NCI-H446 (cell line): ENCODE results near the gene SLC7A5.
"Not testable (repeated sequence)": the region's sequence is repeated elsewhere in the genome, so short reads cannot be mapped to it uniquely, and the experiment has no call there.

Experiments
- DNase-seq, 2 experiments: peaks; one replicate each; lab custom pipeline; 2025; lab: John Stamatoyannopoulos, UW

Gene SLC7A5

DNA sequence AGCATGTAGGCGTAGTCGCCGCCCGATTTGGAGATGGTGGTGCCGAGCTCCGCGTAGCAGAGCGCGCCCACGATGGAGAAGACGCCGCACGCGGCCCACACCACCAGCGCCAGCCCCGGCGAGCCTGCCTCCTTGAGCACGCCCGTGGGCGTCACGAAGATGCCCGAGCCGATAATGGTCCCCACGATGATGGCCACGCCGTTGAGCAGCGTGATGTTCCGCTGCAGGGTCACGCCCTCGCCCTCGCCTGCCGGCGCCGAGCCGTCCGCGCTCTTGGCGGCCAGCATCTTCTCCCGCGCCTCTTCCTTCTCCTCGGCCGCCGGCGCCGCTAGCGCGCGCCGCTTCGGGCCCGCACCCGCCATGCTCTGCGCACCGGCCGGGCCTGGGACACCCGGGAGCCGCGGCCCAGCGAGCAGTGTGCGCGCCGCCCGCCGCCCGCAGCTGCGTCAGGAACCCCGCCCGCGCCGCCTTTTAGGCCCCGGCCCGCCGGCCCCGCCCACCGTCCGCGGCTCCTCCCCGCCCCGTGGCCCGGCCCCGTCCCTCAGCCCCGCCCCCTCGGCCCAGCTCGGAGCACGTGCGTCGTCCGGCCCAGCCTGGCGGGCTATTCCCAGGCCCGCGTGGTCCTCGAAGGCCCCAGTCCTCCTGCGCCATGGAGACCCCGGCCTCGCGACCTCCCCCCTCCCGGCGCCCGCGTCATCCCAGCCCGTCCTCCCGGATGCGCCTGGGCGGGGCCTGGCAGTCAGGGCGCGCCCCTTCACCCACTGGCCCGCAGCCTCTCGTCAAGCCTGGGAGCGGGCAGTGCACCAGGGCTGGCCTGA lies at the start of gene SLC7A5:
Gene SLC7A5, minus strand, starts transcription at position 447 of the 818 bp plus-strand sequence. Its CDS starts 85 bp downstream, at position 362.
- DNase-seq: peak in 1 of 2 experiments; percentile 66

DNA sequence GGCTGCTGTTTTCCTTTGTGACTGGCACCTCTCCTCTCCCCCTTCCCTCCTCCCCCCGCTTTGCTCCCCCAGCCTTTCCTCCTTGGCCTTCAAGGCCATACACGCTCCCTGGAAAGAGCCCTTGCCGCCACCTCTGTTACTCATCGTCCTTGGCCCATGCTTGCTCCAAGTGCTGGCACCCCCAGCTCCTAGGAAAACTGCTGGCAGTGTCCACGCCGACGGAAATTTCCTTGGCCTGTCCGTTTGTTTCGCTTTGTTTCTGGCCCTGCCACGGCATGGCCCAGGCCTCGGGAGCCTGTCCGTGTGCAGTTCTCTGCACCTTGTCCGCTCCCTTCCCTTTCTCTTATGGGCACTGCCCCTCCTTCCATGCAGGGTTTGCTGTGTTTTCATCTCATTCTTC lies 49.0 kb upstream of the SLC7A5 start:
- no peak for DNase-seq

DNA sequence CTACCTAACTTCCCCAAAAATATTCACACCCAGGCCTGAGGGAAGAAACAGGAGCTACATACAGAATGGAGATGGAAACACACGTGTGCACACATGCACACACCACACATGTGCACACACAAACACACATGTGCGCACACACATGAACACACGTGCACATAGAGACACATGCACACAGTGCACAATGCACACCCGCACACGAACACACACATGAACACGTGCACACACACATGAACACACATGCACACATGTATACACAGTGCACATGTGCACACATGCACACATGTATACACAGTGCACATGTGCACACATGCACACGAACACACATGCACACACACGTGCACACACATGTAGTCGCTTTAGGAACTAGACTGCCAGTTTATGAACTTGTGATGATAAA lies 48.2 kb upstream of the SLC7A5 start:
- no peak for DNase-seq

DNA sequence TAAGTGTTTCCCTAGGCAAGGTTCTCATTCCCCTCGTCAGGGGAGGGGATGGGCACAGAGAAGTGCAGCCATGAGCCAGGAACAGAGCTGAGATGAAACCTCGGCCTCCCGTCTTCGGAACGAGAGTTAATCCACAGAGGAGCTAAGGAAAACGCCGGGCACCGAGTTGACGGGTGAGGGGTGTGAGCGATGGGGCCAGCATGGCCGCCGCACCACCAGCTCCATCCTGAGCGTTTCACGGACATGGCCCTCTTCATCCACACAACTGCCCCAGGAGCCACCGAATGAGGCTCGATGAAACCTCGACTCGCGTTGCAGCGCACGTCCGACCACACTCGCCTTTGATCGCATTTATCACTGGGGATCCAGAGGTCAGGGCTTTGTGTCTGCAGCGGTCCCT lies 45.5 kb upstream of the SLC7A5 start:
- no peak for DNase-seq

DNA sequence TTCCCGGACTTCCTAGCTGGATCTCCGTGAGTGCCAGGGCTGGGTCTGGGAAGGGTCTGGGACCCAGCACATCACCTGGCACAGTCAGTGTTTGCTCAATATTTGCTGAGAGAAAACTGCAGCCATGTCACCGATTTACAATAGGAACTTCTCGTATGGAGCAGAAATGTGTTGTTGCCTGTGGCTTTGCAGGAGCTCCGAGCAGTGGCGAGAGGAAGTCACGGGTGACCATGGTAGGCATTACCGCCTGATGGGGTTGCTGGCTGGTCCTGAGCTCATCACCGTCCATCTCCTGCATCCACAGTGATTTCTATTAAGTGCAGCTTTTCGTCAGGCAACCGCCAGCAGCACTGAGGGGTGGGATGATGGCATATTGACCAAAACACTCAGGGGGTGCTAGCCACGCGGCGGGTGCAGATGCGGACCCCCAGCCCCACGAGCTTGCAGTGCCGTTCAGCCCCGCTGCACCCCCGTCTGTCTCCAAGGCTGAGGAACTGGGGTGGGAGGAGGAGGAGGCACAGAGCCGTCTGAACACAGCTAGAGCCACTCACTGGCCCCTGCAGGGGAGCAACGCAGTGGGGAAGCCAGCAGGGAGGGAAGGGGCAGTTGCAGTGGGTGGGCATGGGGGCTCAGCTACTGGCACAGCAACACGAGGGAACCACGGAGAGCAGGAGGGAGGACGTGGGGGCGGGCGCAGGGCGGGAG lies 44.9 kb upstream of the SLC7A5 start:
- DNase-seq: not testable (repeated sequence)

DNA sequence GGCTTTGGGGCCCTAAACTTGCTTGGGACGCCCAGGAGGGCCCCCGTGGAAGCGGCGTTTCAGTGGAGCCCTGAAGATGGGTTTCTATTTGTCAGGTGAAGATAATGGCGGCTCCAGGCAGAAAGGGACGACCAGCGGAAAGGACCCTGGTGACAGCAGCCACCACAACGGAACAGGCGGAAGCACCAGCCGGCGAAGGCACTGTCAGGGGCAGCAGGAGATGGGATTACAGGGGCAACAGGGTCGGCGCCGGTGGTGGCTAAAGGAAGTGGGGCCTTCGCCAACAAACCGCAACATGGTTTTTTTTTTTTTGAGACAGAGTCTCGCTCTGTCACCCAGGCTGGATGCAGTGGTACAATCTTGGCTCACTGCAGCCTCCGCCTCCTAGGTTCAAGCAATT lies 43.4 kb upstream of the SLC7A5 start:
- DNase-seq: not testable (repeated sequence)

DNA sequence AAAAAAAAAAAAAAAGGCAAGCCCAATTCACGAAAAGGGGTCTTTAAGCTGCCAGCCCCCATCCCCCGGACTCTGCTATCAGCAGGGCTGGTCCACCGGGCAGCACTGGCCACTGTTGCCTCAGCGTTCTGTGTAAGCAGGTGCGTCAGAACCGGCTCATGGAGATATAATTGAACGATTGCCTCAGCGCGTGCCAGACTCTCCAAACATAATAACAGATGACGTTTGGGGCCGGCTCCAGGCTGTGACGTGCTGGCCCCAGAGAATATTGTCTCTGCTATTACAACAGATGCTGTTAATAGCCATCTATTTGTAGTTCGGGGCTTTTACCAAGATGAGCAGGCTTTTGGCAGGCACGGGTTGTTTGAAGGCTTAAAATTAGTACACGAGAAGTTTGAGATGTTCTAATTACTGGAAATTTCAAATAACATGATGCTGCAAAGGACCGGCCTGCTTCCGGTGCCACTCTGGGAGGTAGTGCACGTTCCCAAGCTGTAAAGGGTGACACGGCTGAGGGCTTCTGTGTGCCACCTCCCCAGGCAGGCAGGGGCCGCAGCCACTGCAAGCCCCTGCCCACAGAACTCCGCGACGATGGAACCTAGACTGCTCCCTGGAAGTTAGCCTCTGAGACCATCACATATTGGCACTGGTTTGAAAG lies 41.9 kb upstream of the SLC7A5 start:
- DNase-seq: peak; percentile 40 to 61

DNA sequence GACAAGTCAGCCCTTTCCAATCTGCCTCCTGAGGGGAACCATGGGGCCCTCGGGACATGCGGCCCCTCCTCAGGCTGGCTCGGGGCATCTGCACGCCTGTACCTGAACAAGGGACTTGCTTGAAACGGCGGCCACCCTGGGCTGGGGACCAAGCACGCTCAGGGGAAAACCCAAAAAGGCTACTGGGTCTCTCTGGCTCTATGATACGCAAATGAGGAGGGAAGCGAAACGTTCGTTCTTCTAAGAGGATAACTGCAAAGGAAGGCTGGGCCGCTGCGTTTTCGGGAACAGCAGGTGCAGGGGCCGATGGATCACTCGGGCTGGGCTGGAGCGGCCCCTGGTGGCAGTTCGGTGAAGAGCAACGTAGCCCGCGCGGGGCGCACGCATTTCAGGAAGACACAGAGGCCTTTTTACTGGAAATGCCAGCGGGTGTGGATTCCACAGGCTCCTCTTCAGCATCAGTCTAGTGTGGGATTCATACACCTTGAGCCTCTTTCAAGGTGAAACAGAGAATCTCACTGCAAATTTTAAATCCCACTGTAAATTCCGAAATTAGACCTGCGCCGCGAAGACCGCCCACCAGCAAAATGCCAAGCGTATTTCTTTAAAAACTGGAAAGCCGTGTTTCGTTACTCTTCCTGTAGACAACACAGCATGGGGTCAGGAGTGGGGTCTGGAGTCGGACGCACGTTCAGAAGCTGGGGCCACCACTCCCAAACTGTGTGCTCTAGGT lies 40.1 kb upstream of the SLC7A5 start:
- peak in 1 of 2 experiments; percentile 19 for DNase-seq

DNA sequence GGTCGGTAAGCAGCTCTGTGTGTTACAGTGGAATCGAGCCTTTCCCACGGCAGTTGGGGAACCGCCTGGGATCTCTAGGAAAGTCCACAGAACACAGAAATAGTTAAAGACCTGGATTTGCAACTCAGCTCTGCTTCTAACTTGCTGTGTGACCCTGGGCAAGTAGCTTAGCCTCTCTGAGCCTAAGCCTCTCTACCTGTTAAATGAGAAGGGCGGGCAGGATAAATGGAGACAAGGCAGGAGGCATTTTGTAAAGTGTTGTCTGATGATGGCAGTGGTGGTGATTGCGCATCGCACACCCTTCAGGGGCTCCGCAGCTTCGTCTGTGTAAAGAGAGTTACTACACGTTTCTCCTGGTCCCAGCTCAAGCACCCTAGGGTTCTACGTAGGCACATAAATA lies 38.8 kb upstream of the SLC7A5 start:
- not testable (repeated sequence) for DNase-seq

DNA sequence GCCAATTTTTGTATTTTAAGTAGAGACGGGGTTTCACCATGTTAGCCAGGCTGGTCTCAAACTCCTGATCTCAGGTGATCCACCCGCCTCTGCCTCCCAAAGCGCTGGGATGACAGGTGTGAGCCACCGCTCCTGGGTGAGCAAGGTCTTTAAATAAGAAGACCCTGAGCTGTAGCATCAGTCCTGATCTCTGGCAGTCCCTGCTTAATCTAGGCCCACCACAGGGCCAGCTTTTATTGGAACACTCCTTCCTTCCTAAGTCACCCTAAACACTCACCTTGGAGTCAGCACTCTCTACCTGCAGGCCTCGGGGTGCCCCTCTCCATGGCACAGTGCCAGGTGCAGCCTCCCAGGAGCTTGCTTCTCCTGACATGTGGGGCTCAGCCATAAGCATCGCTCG lies 36.2 kb upstream of the SLC7A5 start:
- not testable (repeated sequence) for DNase-seq

DNA sequence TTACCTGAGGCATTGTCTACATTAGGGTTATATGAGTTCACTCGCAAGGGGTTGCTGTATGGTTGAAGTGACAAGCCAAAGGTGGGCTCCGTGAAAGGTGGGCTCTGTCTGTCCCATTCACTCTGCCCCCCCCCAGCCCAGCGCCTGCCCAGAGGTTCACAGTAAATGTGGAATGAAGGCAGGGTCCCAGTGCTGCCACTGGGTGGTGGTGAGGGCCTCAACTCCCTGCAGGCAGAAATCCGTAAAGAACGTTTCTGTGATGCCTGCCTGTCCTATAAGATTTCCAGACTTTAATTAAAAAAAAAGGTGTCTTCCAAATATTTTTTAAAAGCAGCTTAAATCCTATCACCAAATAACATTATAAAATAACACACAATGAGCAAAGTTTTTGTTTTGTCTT lies 35.7 kb upstream of the SLC7A5 start:
- DNase-seq: not testable (repeated sequence)

DNA sequence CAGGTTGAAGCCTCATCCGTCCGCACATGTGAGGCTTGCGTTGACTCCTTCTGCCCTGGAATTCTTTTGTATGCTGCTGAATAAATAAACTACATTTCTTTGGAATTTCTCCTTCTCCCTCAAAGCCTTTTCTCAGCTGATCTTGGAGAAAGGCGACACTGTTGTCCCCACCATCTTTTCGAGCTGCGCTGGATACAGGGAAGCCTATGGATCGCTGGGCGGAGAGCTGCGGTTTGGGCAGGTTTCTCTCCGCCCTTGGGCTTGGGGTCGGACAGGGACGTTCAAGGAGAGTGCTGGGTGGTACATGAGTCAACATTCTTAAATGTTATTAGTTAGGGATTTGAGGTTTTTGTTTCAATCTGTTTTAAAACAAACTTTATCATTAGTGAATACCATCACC lies 31.2 kb upstream of the SLC7A5 start:
- DNase-seq: not testable (repeated sequence)

DNA sequence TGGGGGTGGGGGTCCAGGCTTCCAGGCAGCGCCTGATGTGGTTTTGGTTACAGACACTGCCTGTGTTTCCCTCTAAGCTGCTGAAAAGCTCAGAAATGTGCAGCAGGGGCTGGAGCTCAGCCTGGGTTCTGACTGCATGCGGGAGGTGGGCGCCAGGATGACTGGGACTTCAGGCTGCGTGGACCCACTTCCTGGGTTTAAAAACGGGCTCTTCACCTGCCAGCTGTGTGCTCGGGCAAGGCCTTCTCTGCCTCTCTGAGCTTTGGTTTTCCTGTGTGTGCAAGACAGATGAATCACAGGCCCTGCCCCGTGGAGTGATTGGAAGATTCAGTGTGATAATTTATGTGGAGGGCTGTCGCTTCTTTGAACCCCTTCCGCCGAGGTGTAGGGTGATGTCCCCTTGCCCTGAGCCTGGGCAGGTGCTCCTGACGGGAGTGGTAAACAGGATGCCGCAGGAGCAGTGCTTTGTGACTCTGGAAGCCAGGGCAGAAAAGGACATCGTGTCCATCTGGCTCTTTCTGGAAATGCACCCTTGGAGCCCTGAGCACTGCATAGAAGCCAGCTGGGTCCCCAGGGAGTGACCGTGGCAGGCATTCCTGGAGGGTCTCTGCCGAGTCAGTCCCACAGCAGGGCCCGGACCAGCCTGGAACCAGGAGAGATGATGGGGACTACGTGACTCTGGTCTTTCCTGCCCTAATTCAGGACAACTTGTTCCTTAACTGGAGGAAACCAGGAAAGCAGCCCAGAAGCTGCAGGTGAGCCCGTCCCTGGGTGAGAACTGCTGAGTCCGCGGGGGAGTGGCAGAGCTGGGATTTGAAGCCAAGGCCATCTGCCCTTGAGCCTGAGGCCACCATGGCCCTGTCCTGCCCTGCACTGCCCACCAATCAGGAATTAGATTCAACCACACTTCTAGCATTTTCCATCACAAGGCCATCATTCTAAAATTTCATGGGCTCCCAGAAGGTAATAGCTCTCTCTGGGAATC lies 28.5 kb upstream of the SLC7A5 start:
- no peak for DNase-seq

DNA sequence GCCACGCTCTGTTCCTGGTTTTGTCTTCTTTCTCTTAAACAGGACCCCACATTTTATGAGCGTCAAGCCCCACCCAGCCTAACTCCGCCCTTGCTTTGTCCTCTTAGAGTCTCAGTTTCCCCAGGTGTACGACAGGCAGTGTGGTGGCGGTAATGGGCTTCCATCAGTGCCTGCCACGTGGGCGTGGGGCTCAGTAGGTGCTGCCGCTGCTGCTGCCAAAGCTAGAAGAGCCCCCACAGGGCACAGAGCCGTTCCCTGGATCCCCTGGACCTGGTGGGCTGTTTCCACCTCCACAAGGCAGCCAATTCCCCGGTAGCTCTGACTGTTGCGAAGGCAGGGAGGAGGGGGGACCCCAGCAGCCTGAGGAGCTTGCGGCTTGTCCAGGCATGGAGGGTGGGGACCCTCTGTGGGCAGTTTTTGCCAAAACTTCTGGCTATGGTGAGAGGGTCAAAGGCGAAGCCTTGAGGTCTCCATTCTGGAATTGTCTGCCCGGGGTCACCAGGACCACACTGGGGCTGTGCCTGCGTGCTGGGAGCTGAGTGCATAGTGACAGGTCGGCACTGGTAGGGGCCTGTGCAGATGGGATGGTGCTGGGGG lies 27.7 kb upstream of the SLC7A5 start:
- not testable (repeated sequence) for DNase-seq

DNA sequence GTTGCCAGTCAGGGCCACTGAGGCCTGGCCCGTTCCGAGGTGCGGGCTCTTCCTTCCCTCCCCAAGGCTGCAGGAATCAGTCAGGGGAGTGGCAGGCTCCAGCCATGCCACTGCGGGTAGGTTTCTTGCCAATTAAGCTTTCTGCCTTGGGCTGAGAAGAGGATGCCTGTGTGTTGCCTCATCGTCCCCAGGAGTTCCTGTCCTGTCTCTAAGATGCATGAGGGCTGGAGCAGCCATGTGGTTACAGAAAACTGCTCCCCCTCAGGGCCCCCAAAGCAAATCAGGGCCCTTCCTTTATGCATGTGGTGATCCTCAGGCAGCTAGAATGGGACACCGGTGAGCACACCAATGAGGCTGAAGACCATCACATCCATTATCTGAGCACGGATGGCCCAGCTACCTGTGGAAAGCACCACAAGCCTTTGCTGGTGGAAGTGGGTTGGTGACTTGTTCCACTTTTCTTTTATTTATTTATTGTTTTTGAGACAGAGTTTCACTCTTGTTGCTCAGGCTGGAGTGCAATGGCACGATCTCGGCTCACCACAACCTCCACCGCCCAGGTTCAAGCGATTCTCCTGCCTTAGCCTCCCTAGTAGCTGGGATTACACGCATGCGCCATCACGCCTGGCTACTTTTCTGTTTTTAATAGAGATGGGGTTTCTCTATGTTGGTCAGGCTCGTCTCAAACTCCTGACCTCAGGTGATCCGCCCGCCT lies 27.0 kb upstream of the SLC7A5 start:
- not testable (repeated sequence) for DNase-seq

DNA sequence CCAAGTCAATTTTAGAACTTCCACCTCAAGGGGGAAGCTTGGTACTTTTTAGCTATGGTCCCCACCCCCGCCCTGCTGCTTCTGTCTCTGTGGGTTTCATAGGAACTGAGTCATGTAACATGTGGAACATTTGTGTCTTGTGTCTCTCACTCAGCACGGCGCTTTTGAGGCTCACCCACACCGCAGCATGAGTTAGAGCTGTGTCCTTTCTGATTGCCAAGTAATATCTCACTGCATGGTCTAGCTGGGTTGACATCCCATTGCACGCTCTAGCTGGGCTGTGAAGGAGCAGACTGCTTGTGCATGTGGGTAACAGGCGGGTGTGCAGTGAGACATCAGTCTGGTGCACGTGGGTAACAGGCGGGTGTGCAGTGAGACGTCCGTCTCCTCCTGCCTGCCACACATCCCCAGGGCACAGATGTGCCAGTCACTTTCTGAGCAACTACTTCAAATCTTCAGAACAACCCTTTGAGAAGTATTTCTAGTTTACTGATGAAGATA lies 26.4 kb upstream of the SLC7A5 start:
- DNase-seq: no peak

DNA sequence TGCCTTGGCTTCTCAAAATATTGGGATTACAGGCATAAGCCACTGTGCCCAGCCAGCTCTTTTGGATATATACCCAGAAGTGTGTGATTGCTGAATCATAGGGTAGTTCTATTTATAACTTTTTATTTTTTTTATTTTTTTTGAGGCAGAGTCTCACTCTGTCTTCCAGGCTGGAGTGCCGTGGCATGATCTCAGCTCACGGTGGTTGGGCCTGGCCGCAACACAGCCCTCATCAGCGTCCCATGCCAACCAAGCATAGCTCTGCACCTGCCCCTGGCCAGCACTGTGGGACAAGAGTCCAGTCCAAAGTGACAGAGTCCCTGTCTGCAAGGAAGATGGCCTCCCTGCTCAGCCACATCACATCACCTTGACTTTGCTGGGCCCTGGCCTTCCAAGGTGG lies 24.7 kb upstream of the SLC7A5 start:
- DNase-seq: not testable (repeated sequence)

DNA sequence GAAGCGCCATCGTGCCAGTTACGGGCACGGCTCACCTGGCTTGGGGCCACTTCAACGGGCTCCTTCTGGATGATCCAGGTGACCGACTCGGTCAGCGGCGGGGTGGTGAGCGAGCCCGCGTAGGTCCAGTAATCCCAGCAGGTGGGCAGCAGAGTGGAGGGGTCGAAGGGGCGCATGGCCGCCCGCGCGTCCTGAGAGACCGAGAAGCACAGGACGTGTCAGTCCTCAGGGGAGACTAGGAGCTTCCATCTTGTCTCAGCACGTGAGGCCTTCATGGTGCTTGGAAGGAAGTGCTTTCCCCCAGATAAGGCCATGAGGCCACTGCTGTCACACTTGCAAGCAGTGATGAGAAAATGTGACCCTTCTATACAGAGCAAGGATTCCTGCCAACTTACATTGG lies 22.5 kb upstream of the SLC7A5 start:
- no peak for DNase-seq

DNA sequence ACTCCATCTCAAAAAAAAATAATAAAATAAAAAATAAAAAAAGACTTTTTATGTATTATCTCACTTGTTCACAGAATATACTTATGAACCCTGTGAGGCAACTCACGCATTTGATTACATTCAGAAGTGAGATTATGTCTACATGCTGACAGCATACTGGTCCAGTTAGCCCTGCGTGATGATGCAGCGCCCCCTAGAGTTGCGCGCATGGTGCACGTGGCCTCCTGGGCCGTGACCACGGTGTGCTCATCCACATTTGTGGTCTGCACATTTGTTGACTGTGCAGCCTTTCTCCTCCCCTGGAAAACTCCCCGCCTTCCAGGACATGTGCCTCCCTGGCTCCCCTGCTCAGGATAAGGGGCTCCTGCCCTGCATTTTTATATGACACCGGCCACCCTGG lies 20.5 kb upstream of the SLC7A5 start:
- not testable (repeated sequence) for DNase-seq

DNA sequence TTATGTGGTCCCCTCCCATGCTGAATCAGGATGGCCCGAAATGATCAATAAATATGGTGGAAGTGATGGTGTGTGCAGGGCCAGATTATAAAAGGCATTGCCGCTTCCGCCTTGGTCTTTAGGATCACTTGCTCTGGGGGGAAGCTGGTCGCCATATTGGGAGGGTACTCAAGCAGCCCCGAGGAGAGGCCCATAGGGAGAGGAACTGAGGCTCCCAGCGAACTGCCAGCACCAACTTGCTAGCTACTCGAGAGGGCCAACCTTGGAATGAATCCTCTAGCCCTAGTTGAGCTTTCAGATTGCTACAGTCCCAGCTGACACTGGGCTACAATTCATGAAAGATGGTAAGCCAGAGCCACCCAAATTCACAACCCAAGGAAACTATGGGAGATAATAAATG lies 19.0 kb upstream of the SLC7A5 start:
- not testable (repeated sequence) for DNase-seq
